ENCODE measurements around the gene FOXN3. TPM values are rescaled to one million over a fixed set of nuclear protein-coding genes. Genes with fewer than 3 reads are reported as not detected.
"Not testable (repeated sequence)": the region's sequence is repeated elsewhere in the genome, so short reads cannot be mapped to it uniquely, and the experiment has no call there.

Gene FOXN3
- total RNA-seq, 2 experiments from 2014 or later, result 92.2 to 94.4 TPM

GRCh38 chr14:89304561-89304960, 112.5 kb downstream of the FOXN3 start:
- H3K27me3 Mint-ChIP-seq, result no peaks in the 10 kb centered on the region
- H3K4me3 Mint-ChIP-seq, result peak overlapping the region; percentile 61
- no peak for DNase-seq
- ChIA-PET POLR2A (interaction anchor here (0.5 kb wide), 1 partner anchor 651 kb away, joined by 6 read pairs; the partner anchor contains the start of gene TDP1), CTCF (interaction anchor here (0.7 to 0.8 kb wide), 2 partner anchors 402 to 467 kb away, joined by 3 read pairs; no protein-coding TSS in a partner anchor)
- H3K36me3 Mint-ChIP-seq (ENCODE audit: low read depth), result peaks cover 23% of the 10 kb centered on the region
- H3K4me1 Mint-ChIP-seq, result peaks cover 33% of the 10 kb centered on the region
- H3K9me3 Mint-ChIP-seq, result no peaks in the 10 kb centered on the region
- H3K27ac Mint-ChIP-seq, result peak overlapping the region; percentile 83

GRCh38 chr14:89303456-89304435, 113.3 kb downstream of the FOXN3 start:
- peak overlapping the region; percentile 61 for H3K4me3 Mint-ChIP-seq
- H3K9me3 Mint-ChIP-seq, result no peaks in the 10 kb centered on the region
- POLR2A ChIA-PET, result interaction anchor here (0.5 kb wide), 1 partner anchor 652 kb away, joined by 6 read pairs; the partner anchor contains the start of gene TDP1
- H3K27ac Mint-ChIP-seq, result peak overlapping the region; percentile 83
- H3K4me1 Mint-ChIP-seq, result peaks cover 33% of the 10 kb centered on the region
- no peaks in the 10 kb centered on the region for H3K27me3 Mint-ChIP-seq
- DNase-seq, result peak; percentile 39
- CTCF ChIA-PET, result interaction anchor here (2.3 kb wide), 1 partner anchor 21 kb away, joined by 6 read pairs; no protein-coding TSS in a partner anchor
- H3K36me3 Mint-ChIP-seq (ENCODE audit: low read depth), result peaks cover 23% of the 10 kb centered on the region

- H3K27me3 Mint-ChIP-seq, result no peaks in the 10 kb centered on the region
- POLR2A ChIA-PET, result no interaction called here
- peaks cover 33% of the 10 kb centered on the region for H3K4me1 Mint-ChIP-seq
- no peak for DNase-seq
- no peak overlapping the region for H3K27ac Mint-ChIP-seq
- H3K9me3 Mint-ChIP-seq, result no peaks in the 10 kb centered on the region
- CTCF ChIA-PET, result interaction anchor here (2.3 kb wide), 1 partner anchor 20 kb away, joined by 6 read pairs; no protein-coding TSS in a partner anchor
- no peak overlapping the region for H3K4me3 Mint-ChIP-seq
- peaks cover 22% of the 10 kb centered on the region for H3K36me3 Mint-ChIP-seq (ENCODE audit: low read depth)
These were observed 114.6 kb downstream of the FOXN3 start for GRCh38 chr14:89302396-89302950.

GRCh38 chr14:89299587-89299986, 117.4 kb downstream of the FOXN3 start:
- Mint-ChIP-seq H3K27ac (no peak overlapping the region), H3K9me3 (no peaks in the 10 kb centered on the region), H3K4me3 (no peak overlapping the region), H3K36me3 (ENCODE audit: low read depth) (peaks cover 27% of the 10 kb centered on the region), H3K27me3 (no peaks in the 10 kb centered on the region), H3K4me1 (peaks cover 24% of the 10 kb centered on the region)
- POLR2A ChIA-PET, result no interaction called here
- CTCF ChIA-PET, result interaction anchor here (1.0 to 1.6 kb wide), 3 partner anchors 9 to 57 kb away, joined by 3 to 6 read pairs (median 5); no protein-coding TSS in a partner anchor
- DNase-seq, result no peak

GRCh38 chr14:89298056-89298834, 118.8 kb downstream of the FOXN3 start:
- DNase-seq, result no peak
- H3K27me3 Mint-ChIP-seq, result no peaks in the 10 kb centered on the region
- no peak overlapping the region for H3K4me3 Mint-ChIP-seq
- CTCF ChIA-PET, result interaction anchor here (1.6 kb wide), 1 partner anchor 16 kb away, joined by 6 read pairs; no protein-coding TSS in a partner anchor
- peaks cover 11% of the 10 kb centered on the region for H3K4me1 Mint-ChIP-seq
- peaks cover 24% of the 10 kb centered on the region for H3K36me3 Mint-ChIP-seq (ENCODE audit: low read depth)
- H3K27ac Mint-ChIP-seq, result no peak overlapping the region
- POLR2A ChIA-PET, result no interaction called here
- no peaks in the 10 kb centered on the region for H3K9me3 Mint-ChIP-seq

GRCh38 chr14:89296281-89296745, 120.7 kb downstream of the FOXN3 start:
- H3K27me3 Mint-ChIP-seq, result no peaks in the 10 kb centered on the region
- DNase-seq, result no peak
- H3K4me3 Mint-ChIP-seq, result no peak overlapping the region
- H3K36me3 Mint-ChIP-seq (ENCODE audit: low read depth), result peaks cover 16% of the 10 kb centered on the region
- ChIA-PET CTCF (interaction anchor here (0.6 kb wide), 1 partner anchor 354 kb away, joined by 3 read pairs; no protein-coding TSS in a partner anchor), POLR2A (no interaction called here)
- H3K4me1 Mint-ChIP-seq, result peaks cover 2% of the 10 kb centered on the region
- H3K27ac Mint-ChIP-seq, result no peak overlapping the region
- H3K9me3 Mint-ChIP-seq, result no peaks in the 10 kb centered on the region

- H3K4me1 Mint-ChIP-seq, result peaks cover 2% of the 10 kb centered on the region
- ChIA-PET POLR2A (no interaction called here), CTCF (interaction anchor here (0.6 to 0.8 kb wide), 2 partner anchors 24 to 373 kb away, joined by 3 to 4 read pairs; no protein-coding TSS in a partner anchor)
- no peak overlapping the region for H3K27ac Mint-ChIP-seq
- peaks cover 15% of the 10 kb centered on the region for H3K36me3 Mint-ChIP-seq (ENCODE audit: low read depth)
- no peaks in the 10 kb centered on the region for H3K27me3 Mint-ChIP-seq
- DNase-seq, result no peak
- H3K9me3 Mint-ChIP-seq, result no peaks in the 10 kb centered on the region
- no peak overlapping the region for H3K4me3 Mint-ChIP-seq
These were observed 122.2 kb downstream of the FOXN3 start for GRCh38 chr14:89294872-89295271.

- POLR2A ChIA-PET, H3K27me3 Mint-ChIP-seq, H3K27ac Mint-ChIP-seq, H3K4me3 Mint-ChIP-seq, DNase-seq, H3K9me3 Mint-ChIP-seq, H3K4me1 Mint-ChIP-seq: not testable (repeated sequence)
- peaks cover 12% of the 10 kb centered on the region for H3K36me3 Mint-ChIP-seq (ENCODE audit: low read depth)
- CTCF ChIA-PET, result interaction anchor here (0.6 to 1.6 kb wide), 3 partner anchors 24 to 373 kb away, joined by 3 to 4 read pairs (median 3); no protein-coding TSS in a partner anchor
These were observed 122.6 kb downstream of the FOXN3 start for GRCh38 chr14:89294469-89294868.

GRCh38 chr14:89294060-89294459, 123.0 kb downstream of the FOXN3 start:
- H3K27ac Mint-ChIP-seq, result no peak overlapping the region
- no peak overlapping the region for H3K4me3 Mint-ChIP-seq
- ChIA-PET POLR2A (no interaction called here), CTCF (interaction anchor here (1.6 kb wide), 1 partner anchor 30 kb away, joined by 3 read pairs; no protein-coding TSS in a partner anchor)
- no peaks in the 10 kb centered on the region for H3K9me3 Mint-ChIP-seq
- DNase-seq, result no peak
- no peaks in the 10 kb centered on the region for H3K27me3 Mint-ChIP-seq
- H3K4me1 Mint-ChIP-seq, result peaks cover 2% of the 10 kb centered on the region
- peaks cover 12% of the 10 kb centered on the region for H3K36me3 Mint-ChIP-seq (ENCODE audit: low read depth)

GRCh38 chr14:89293314-89293916, 123.6 kb downstream of the FOXN3 start:
- POLR2A ChIA-PET, result no interaction called here
- Mint-ChIP-seq H3K9me3 (no peaks in the 10 kb centered on the region), H3K27ac (no peak overlapping the region), H3K36me3 (ENCODE audit: low read depth) (peaks cover 12% of the 10 kb centered on the region), H3K4me1 (peaks cover 2% of the 10 kb centered on the region), H3K27me3 (no peaks in the 10 kb centered on the region), H3K4me3 (no peak overlapping the region)
- CTCF ChIA-PET, result interaction anchor here (1.6 kb wide), 1 partner anchor 31 kb away, joined by 3 read pairs; no protein-coding TSS in a partner anchor
- no peak for DNase-seq

- Mint-ChIP-seq H3K36me3 (ENCODE audit: low read depth) (peaks cover 8% of the 10 kb centered on the region), H3K9me3 (no peaks in the 10 kb centered on the region), H3K27ac (peak overlapping the region; percentile 39), H3K4me1 (peaks cover 2% of the 10 kb centered on the region), H3K27me3 (no peaks in the 10 kb centered on the region), H3K4me3 (no peak overlapping the region)
- POLR2A ChIA-PET, result no interaction called here
- CTCF ChIA-PET, result interaction anchor here (1.1 to 1.6 kb wide), 2 partner anchors 31 to 236 kb away, joined by 3 read pairs; no protein-coding TSS in a partner anchor
- DNase-seq, result no peak
These were observed 124.3 kb downstream of the FOXN3 start for GRCh38 chr14:89292579-89293313.
